Pancreas (tissue), 10 donors: ENCODE results near the gene FBXL17. TPM values are rescaled to one million over a fixed set of nuclear protein-coding genes. Genes with fewer than 3 reads are reported as not detected.

ENCODE experiments used
- ATAC-seq, 4 donors: fragments of 200-7000 bp; cut with Tn5 transposase; one replicate each; pipeline versions ENCODE4 v1.8.0 to v1.9.1; 2020; ENCODE audit warnings: mild to moderate bottlenecking in 4 of 4, moderate library complexity in 4 of 4
- DNase-seq, 6 donors: peaks; one replicate each; pipeline ENCODE4 v3.0.0-alpha.2; 2020
- FAIRE-seq: peaks from 2 replicates; lab custom pipeline; 2012; peaks lifted over from hg19 to GRCh38; lab: Jason Lieb, UNC
- H3K27ac ChIP-seq, 4 donors: fragments of 200-600 bp; sonication (generic); 1 replicate in 3 of 4; 2 replicates in 1 of 4; pipeline versions ENCODE4 v1.5.0 to v1.8.0; 2020
- H3K27me3 ChIP-seq, 4 donors: fragments of 200-600 bp; one replicate each; pipeline ENCODE4 v1.8.0; 2021
- H3K36me3 ChIP-seq, 3 donors: fragments of 200-600 bp; sonication (generic) in 1 of 3; one replicate each; pipeline versions ENCODE4 v1.5.0 to v1.8.0; 2020 to 2021
- H3K4me1 ChIP-seq, 3 donors: fragments of 200-600 bp; one replicate each; pipeline ENCODE4 v1.8.0; 2021
- H3K4me3 ChIP-seq, 4 donors: fragments of 200-600 bp; sonication (generic) in 2 of 4; one replicate each; pipeline versions ENCODE4 v1.5.0 to v1.8.0; 2020 to 2021
- H3K9me3 ChIP-seq, 4 donors: fragments of 200-600 bp; one replicate each; pipeline ENCODE4 v1.8.0; 2021
- CTCF ChIP-seq, 4 donors: fragments of 200-600 bp; sonication (generic) in 3 of 4; IDR thresholded peaks; one replicate each; pipeline versions ENCODE4 v1.5.0 to v1.8.0; 2021; ENCODE audit warnings: antibody characterized with exemption in 4 of 4
- WGBS, 2 donors: extraction: QIAGEN DNeasy Blood & Tissue Kit; methylation state at CpG; one replicate each; pipeline ENCODE4 v1.1.7; 2013; 5-methylcytosine and 5-hydroxymethylcytosine counted together
- intact Hi-C, 3 donors: fragments of 100-400 bp; cut with DNase I; formaldehyde crosslinking; loops; one replicate each; pipeline versions ENCODE4 v1.11.1 to v1.14.2; 2022
- polyA plus RNA-seq, 2 donors: library from polyadenylated mRNA; stranded (reverse); fragments of 200-250 nt; gene quantifications; one replicate each; pipeline ENCODE4 v1.2.3, GENCODE V29; 2013
- total RNA-seq, 6 donors: library from RNA; stranded (reverse); fragmentation: NEBNext Ultra II Directional in 4 of 6; extraction: Animal tissue kit (Norgen Biotek cat#: 25700) in 4 of 6; gene quantifications; one replicate each; pipeline versions ENCODE4 v1.2.1 to v1.2.4, GENCODE V29; 2021 to 2023
- donor health status: healthy with polysubstance abuse.
- donor health status: DM: no; HTN: no; CAD: no; lungs with moderate emphysema.
- donor health status: DM: no; HTN: no; CAD: no.
- donor health status: control.
- donor health status: control.
- donor health status: Bipolar disorder and iron deficiency.
- donor health status: DM: yes; HTN: yes; CAD: no.
- donor health status: DM: no; HTN: no; CAD: no.
- donor health status: DM: no; HTN: no; CAD: no.
- donor health status: DM: yes; HTN: yes; CAD: no.

FBXL17 gene
- total and polyA plus RNA-seq, 8 donors = 4.2 to 11.1 (median 7.3) TPM

GRCh38 chr5:108260117-108260857, 121.6 kb downstream of the FBXL17 start:
- Histone ChIP-seq H3K4me3 (no peak overlapping the region), H3K27me3 (no peaks in the 10 kb centered on the region), H3K27ac (no peak overlapping the region), H3K36me3 (no peaks in the 10 kb centered on the region), H3K9me3 (no peaks in the 10 kb centered on the region), H3K4me1 (peaks cover 12 to 18% (median 16%) of the 10 kb centered on the region in 3 donors)
- TF ChIP-seq CTCF (IDR thresholded peaks at IDR 0.05) = peak; percentile 85 to 93 (median 88)
- ATAC-seq (peak; percentile 95 to 99 (median 98)), DNase-seq (peak; percentile 38 to 81 (median 64)), FAIRE-seq (no peak)
- intact Hi-C loops = no loop called here
- WGBS, 2 donors = 41 to 48% methylated on average over 8 of the region's 8 CpGs

- no peak for FAIRE-seq
- WGBS, 2 donors = 14 to 18% methylated on average over 1 of the region's 1 CpG
- intact Hi-C loops = no loop called here
Observed at GRCh38 chr5:108259306-108259705, 122.6 kb downstream of the FBXL17 start.

GRCh38 chr5:108257996-108258395, 123.9 kb downstream of the FBXL17 start:
- Histone ChIP-seq H3K36me3 (no peaks in the 10 kb centered on the region), H3K27me3 (no peaks in the 10 kb centered on the region), H3K9me3 (no peaks in the 10 kb centered on the region), H3K27ac (no peak overlapping the region), H3K4me1 (peaks cover 12 to 18% (median 16%) of the 10 kb centered on the region in 3 donors), H3K4me3 (no peak overlapping the region)
- FAIRE-seq = no peak
- DNase-seq = no peak
- no peak for TF ChIP-seq CTCF (IDR thresholded peaks at IDR 0.05)
- intact Hi-C loops = no loop called here
- ATAC-seq = no peak
- 92 to 96% methylated on average over 3 of the region's 3 CpGs for WGBS, 2 donors

More at GRCh38 chr5:108259306-108259705, 122.6 kb downstream of the FBXL17 start:
- no peak for DNase-seq
- Histone ChIP-seq H3K4me1 (peaks cover 12 to 18% (median 16%) of the 10 kb centered on the region in 3 donors), H3K36me3 (no peaks in the 10 kb centered on the region), H3K4me3 (no peak overlapping the region), H3K9me3 (no peaks in the 10 kb centered on the region), H3K27ac (no peak overlapping the region), H3K27me3 (no peaks in the 10 kb centered on the region)
- ATAC-seq = peak; percentile 80 to 84 (median 83)
- TF ChIP-seq CTCF (IDR thresholded peaks at IDR 0.05) = no peak

GRCh38 chr5:108255468-108255867, 126.4 kb downstream of the FBXL17 start:
- TF ChIP-seq CTCF (IDR thresholded peaks at IDR 0.05) = no peak
- FAIRE-seq = no peak
- WGBS, 2 donors = 78 to 82% methylated on average over 2 of the region's 2 CpGs

GRCh38 chr5:108251350-108251749, 130.5 kb downstream of the FBXL17 start:
- no peak overlapping the region for H3K4me3 ChIP-seq
- DNase-seq (no peak), FAIRE-seq (no peak), ATAC-seq (peak in 3 of 4 donors; percentile 22 to 45 (median 42))
- 59 to 73% methylated on average over 1 of the region's 1 CpG for WGBS, 2 donors
- peaks cover 8 to 20% (median 18%) of the 10 kb centered on the region in 3 donors for H3K4me1 ChIP-seq
- intact Hi-C loops = no loop called here
- no peaks in the 10 kb centered on the region for H3K27me3 ChIP-seq
- H3K27ac ChIP-seq = no peak overlapping the region
- H3K9me3 ChIP-seq = no peaks in the 10 kb centered on the region
- TF ChIP-seq CTCF (IDR thresholded peaks at IDR 0.05) = no peak
- H3K36me3 ChIP-seq = no peaks in the 10 kb centered on the region

More at GRCh38 chr5:108255468-108255867, 126.4 kb downstream of the FBXL17 start:
- H3K27me3 ChIP-seq = no peaks in the 10 kb centered on the region
- no peaks in the 10 kb centered on the region for H3K9me3 ChIP-seq
- no peak overlapping the region for H3K27ac ChIP-seq
- intact Hi-C loops = no loop called here
- no peaks in the 10 kb centered on the region for H3K36me3 ChIP-seq
- no peak overlapping the region for H3K4me3 ChIP-seq
- peaks cover 15 to 29% (median 23%) of the 10 kb centered on the region in 3 donors for H3K4me1 ChIP-seq
- DNase-seq (no peak), ATAC-seq (no peak)
